ENCODE data around the gene NLRC5. TPM values are rescaled to one million over a fixed set of nuclear protein-coding genes. Genes with fewer than 3 reads are reported as not detected.

NLRC5 gene
- total and polyA plus RNA-seq, 9 of the 15 experiments (the other 6 are each of a cell fraction or from before 2014, with no cell fraction given) = 0.59 to 0.71 TPM; not detected in 7

DNA sequence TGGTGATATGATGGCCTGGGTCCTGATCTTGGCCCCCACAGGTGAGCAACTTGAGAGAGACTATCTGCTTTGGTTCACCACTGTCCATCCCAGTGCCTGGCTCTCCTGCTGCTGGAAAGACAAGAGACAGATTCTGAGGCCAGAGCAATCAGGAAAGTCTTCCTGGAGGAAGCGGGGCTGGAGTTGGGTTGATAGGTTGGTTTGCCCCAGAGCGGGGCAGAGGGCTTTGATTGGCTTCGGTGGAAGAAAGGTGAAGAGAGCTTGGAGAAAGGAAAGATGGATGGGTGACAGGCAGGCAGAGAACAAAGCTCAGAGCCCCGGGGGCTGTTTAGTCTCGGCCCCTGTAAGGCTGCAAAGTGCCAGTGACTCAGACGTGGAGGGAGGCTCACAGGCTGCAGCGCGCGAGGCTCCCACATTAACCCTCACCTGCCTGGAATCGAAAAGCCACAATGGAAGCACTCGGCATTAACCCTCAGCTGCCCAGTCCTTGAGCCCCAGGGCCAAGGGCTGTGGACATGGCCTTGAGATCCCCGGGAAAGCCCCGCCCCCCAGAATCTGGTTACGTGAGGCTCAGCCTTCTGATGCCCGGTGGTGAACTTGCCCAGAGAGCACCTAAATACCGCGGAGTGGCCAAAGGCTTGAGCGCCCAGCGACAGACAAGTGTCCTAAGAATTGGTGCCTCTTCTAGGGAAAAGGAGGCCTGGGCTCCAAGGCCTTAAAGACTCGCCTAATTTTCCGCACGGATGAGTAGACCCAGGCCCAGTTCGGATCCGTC lies 102.0 kb downstream of the NLRC5 start:
- Histone ChIP-seq H3K27me3 (ENCODE audit: control insufficient read depth in 2 of 2, insufficient read depth in 2 of 2, low read length in 2 of 2) (peaks cover 2 to 4% of the 10 kb centered on the region in 2 experiments; a peak in 3 of 5 replicates), H2AFZ (ENCODE audit: low read depth, low read length) (peak overlapping the region; percentile 94), H3K9me3 (replicated peaks; ENCODE audit: control insufficient read depth, insufficient read depth, low read depth, low read length) (no peaks in the 10 kb centered on the region), H3K4me2 (ENCODE audit: insufficient read depth, low read length) (peak overlapping the region; percentile 72; the same call in 1 of the 2 replicates), H3K79me2 (ENCODE audit: control insufficient read depth, insufficient read depth, low read length) (no peaks in the 10 kb centered on the region), H3K27ac (ENCODE audit: extremely low read depth, low read depth, low read length) (no peak overlapping the region), H3K9me1 (ENCODE audit: control insufficient read depth, insufficient read depth, low read length) (no peaks in the 10 kb centered on the region), H3K9ac (ENCODE audit: insufficient read depth in 1 of 2, low read depth in 2 of 2, low read length in 2 of 2) (peak overlapping the region; percentile 68 to 94; a peak in 2 of 4 replicates), H3K4me3 (peak overlapping the region; percentile 84; the same call in 1 of the 2 replicates), H4K20me1 (replicated peaks; ENCODE audit: control insufficient read depth, insufficient read depth, low read length) (peaks cover 5% of the 10 kb centered on the region; the same call in 1 of the 2 replicates), H3K4me1 (replicated peaks in 1 of 2; ENCODE audit: control insufficient read depth in 2 of 2, insufficient read depth in 2 of 2, low read length in 2 of 2) (peaks cover 11 to 28% of the 10 kb centered on the region in 2 experiments; a peak in 4 of 5 replicates), H3K36me3 (ENCODE audit: control insufficient read depth, insufficient read depth, low read length) (no peaks in the 10 kb centered on the region)
- TF ChIP-seq NFIC (IDR thresholded peaks at IDR 0.05) (no peak), MAFG (tag; conservative IDR thresholded peaks at IDR 0.05) (no peak), ZFP36 (IDR thresholded peaks at IDR 0.05; ENCODE audit: low read depth, low read length, partially characterized antibody) (peak; percentile 80), YBX1 (IDR thresholded peaks at IDR 0.05) (no peak), BCOR (IDR thresholded peaks at IDR 0.05) (peak; percentile 12; the same call in 1 of the 2 replicates), GATAD2A (IDR thresholded peaks at IDR 0.05) (no peak), ARNT (IDR thresholded peaks at IDR 0.05) (no peak)
- TF ChIP-seq, protein P1, sequence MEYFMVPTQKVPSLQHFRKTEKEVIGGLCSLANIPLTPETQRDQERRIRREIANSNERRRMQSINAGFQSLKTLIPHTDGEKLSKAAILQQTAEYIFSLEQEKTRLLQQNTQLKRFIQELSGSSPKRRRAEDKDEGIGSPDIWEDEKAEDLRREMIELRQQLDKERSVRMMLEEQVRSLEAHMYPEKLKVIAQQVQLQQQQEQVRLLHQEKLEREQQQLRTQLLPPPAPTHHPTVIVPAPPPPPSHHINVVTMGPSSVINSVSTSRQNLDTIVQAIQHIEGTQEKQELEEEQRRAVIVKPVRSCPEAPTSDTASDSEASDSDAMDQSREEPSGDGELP (CRISPR knock-in tag; IDR thresholded peaks at IDR 0.05; ENCODE audit: borderline replicate concordance) = 0 out of 2 replicates have a peak, but pooled peaks have one; percentile 13
- TF ChIP-seq, protein P2, sequence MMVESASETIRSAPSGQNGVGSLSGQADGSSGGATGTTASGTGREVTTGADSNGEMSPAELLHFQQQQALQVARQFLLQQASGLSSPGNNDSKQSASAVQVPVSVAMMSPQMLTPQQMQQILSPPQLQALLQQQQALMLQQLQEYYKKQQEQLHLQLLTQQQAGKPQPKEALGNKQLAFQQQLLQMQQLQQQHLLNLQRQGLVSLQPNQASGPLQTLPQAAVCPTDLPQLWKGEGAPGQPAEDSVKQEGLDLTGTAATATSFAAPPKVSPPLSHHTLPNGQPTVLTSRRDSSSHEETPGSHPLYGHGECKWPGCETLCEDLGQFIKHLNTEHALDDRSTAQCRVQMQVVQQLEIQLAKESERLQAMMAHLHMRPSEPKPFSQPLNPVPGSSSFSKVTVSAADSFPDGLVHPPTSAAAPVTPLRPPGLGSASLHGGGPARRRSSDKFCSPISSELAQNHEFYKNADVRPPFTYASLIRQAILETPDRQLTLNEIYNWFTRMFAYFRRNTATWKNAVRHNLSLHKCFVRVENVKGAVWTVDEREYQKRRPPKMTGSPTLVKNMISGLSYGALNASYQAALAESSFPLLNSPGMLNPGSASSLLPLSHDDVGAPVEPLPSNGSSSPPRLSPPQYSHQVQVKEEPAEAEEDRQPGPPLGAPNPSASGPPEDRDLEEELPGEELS (CRISPR knock-in tag; IDR thresholded peaks at IDR 0.05; ENCODE audit: borderline replicate concordance) = 0 out of 2 replicates have a peak, but pooled peaks have one; percentile 51
- in situ Hi-C loops (cut with MboI) (no loop called here), intact Hi-C loops (cut with micrococcal nuclease) (no loop called here)
- ChIA-PET CTCF (ENCODE audit: low intra/inter-chr PET ratio) (interaction anchor here (0.7 to 1.3 kb wide), 2 partner anchors 77 to 215 kb away, joined by 3 to 4 read pairs; no protein-coding TSS in a partner anchor), POLR2A (interaction anchor here (0.6 to 1.5 kb wide), 3 partner anchors 9 to 120 kb away, joined by 3 to 7 read pairs (median 4); no protein-coding TSS in a partner anchor)
- peak in 1 of 4 experiments; percentile 18 for DNase-seq (ENCODE audit: extremely low read depth in 1 of 4, low spot score in 3 of 4)
- 35% methylated on average over 24 of the region's 24 CpGs for WGBS (ENCODE audit: insufficient coverage, low coverage, missing lambda C conversion rate)
- no TSS peak for BruUV-seq (replicated peaks)
- no peak for ATAC-seq
- FAIRE-seq = no peak
